Mesenchymal stem cell (in vitro differentiated cells and primary cell): ENCODE measurements around the gene POLR3C.

Experiments
- DNase-seq: peaks from one replicate; pipeline ENCODE4 v3.0.0-alpha.2; 2013
- H2AFZ ChIP-seq: one replicate; pipeline ENCODE4 v1.6.1; 2013; ENCODE audit warnings: low read depth, mild to moderate bottlenecking, control low read depth, inconsistent platforms, low read length, moderate library complexity
- H2AK5ac ChIP-seq: 2 replicates; pipeline ENCODE4 v1.6.1; 2013; ENCODE audit warnings: low read length, moderate library complexity, mild to moderate bottlenecking, inconsistent platforms; ENCODE audit not compliant: severe bottlenecking
- H2BK120ac ChIP-seq: one replicate; pipeline ENCODE4 v1.6.1; 2013; ENCODE audit warnings: low read depth, mild to moderate bottlenecking, inconsistent platforms, low read length, moderate library complexity
- H2BK12ac ChIP-seq, 2 experiments: one replicate each; pipeline ENCODE4 v1.6.1; 2013; ENCODE audit warnings: inconsistent platforms in 2 of 2, low read length in 2 of 2, mild to moderate bottlenecking in 2 of 2, moderate library complexity in 2 of 2, control low read depth in 1 of 2
- H2BK15ac ChIP-seq: one replicate; pipeline ENCODE4 v1.6.1; 2013; ENCODE audit warnings: mild to moderate bottlenecking, low read depth, inconsistent platforms; ENCODE audit not compliant: poor library complexity, severe bottlenecking
- H2BK5ac ChIP-seq: 2 replicates; pipeline ENCODE4 v1.6.1; 2013; ENCODE audit warnings: low read depth, mild to moderate bottlenecking, low read length, control low read depth, inconsistent platforms; ENCODE audit not compliant: poor library complexity, severe bottlenecking
- H3K14ac ChIP-seq, 2 experiments: one replicate each; pipeline ENCODE4 v1.6.1; 2013; ENCODE audit warnings: inconsistent platforms in 2 of 2, low read length in 2 of 2, control low read depth in 1 of 2, mild to moderate bottlenecking in 1 of 2, moderate library complexity in 1 of 2
- H3K18ac ChIP-seq, 2 experiments: one replicate each; pipeline ENCODE4 v1.6.1; 2013; ENCODE audit warnings: inconsistent platforms in 2 of 2, low read length in 2 of 2, control low read depth in 1 of 2, low read depth in 1 of 2, mild to moderate bottlenecking in 1 of 2
- H3K23ac ChIP-seq, 2 experiments: one replicate each; pipeline ENCODE4 v1.6.1; 2013; ENCODE audit warnings: inconsistent platforms in 2 of 2, low read length in 2 of 2, mild to moderate bottlenecking in 2 of 2, moderate library complexity in 2 of 2, control low read depth in 1 of 2
- H3K27ac ChIP-seq: 2 replicates; pipeline ENCODE4 v1.5.1; 2013; ENCODE audit warnings: mild to moderate bottlenecking, moderate library complexity, low read length, control low read depth, inconsistent platforms; ENCODE audit not compliant: poor library complexity, severe bottlenecking
- H3K27me3 ChIP-seq, 2 experiments: 2 replicates each; pipeline versions ENCODE4 v1.6.1 to v1.7.0; 2013; ENCODE audit warnings: low read length in 2 of 2, mild to moderate bottlenecking in 2 of 2, moderate library complexity in 2 of 2, control low read depth in 1 of 2, inconsistent platforms in 1 of 2; ENCODE audit not compliant: control insufficient read depth in 1 of 2, insufficient read depth in 1 of 2
- H3K36me3 ChIP-seq, 2 experiments: 2 replicates each; pipeline versions ENCODE4 v1.6.1 to v1.7.0; 2013; ENCODE audit warnings: low read length in 2 of 2, control low read depth in 1 of 2, inconsistent platforms in 1 of 2, low read depth in 1 of 2, mild to moderate bottlenecking in 1 of 2; ENCODE audit not compliant: insufficient read depth in 2 of 2, control insufficient read depth in 1 of 2
- H3K4ac ChIP-seq, 2 experiments: one replicate each; pipeline ENCODE4 v1.6.1; 2013; ENCODE audit warnings: inconsistent platforms in 2 of 2, low read length in 2 of 2, mild to moderate bottlenecking in 2 of 2, moderate library complexity in 2 of 2, control low read depth in 1 of 2, low read depth in 1 of 2
- H3K4me1 ChIP-seq: 2 replicates; pipeline ENCODE4 v1.6.1; 2013; ENCODE audit warnings: low read depth, low read length, control low read depth; ENCODE audit not compliant: control insufficient read depth, insufficient read depth
- H3K4me2 ChIP-seq: 2 replicates; pipeline ENCODE4 v1.6.1; 2013; ENCODE audit warnings: low read length, mild to moderate bottlenecking, inconsistent platforms; ENCODE audit not compliant: poor library complexity, severe bottlenecking
- H3K4me3 ChIP-seq, 2 experiments: 2 replicates each; pipeline versions ENCODE4 v1.5.1 to v1.7.0; 2013; ENCODE audit warnings: low read length in 2 of 2, mild to moderate bottlenecking in 2 of 2, control low read depth in 1 of 2, low read depth in 1 of 2; ENCODE audit not compliant: insufficient read depth in 1 of 2
- H3K79me1 ChIP-seq: replicated peaks from 2 replicates; pipeline ENCODE4 v1.6.1; 2013; ENCODE audit warnings: mild to moderate bottlenecking, control low read depth, low read length, inconsistent platforms; ENCODE audit not compliant: poor library complexity, severe bottlenecking
- H3K9ac ChIP-seq: 2 replicates; pipeline ENCODE4 v1.7.0; 2013; ENCODE audit warnings: mild to moderate bottlenecking, low read length, moderate library complexity
- H3K9me3 ChIP-seq: 2 replicates; pipeline ENCODE4 v1.7.0; 2013; ENCODE audit warnings: mild to moderate bottlenecking, low read length; ENCODE audit not compliant: control insufficient read depth
- H4K8ac ChIP-seq: one replicate; pipeline ENCODE4 v1.6.1; 2013; ENCODE audit warnings: inconsistent platforms, mild to moderate bottlenecking, low read length, moderate library complexity
- H4K91ac ChIP-seq: one replicate; pipeline ENCODE4 v1.6.1; 2013; ENCODE audit warnings: mild to moderate bottlenecking, low read length, inconsistent platforms
- WGBS: methylation state at CpG from one replicate; pipeline ENCODE4 v1.1.7; 2013; ENCODE audit warnings: mixed read lengths; 5-methylcytosine and 5-hydroxymethylcytosine counted together

Gene POLR3C

GRCh38 chr1:145879775-145880174 lies 55.8 kb downstream of the POLR3C start:
- Histone ChIP-seq H3K79me1 (no peaks in the 10 kb centered on the region), H3K9ac (no peak overlapping the region), H4K91ac (no peak overlapping the region), H2BK12ac (no peak overlapping the region), H3K9me3 (no peaks in the 10 kb centered on the region), H3K27ac (no peak overlapping the region), H2AFZ (no peak overlapping the region), H3K4ac (no peak overlapping the region), H3K23ac (no peak overlapping the region), H3K14ac (peak overlapping the region in 1 of 2 experiments; percentile 20), H3K4me3 (no peak overlapping the region), H3K18ac (no peak overlapping the region), H2BK15ac (no peak overlapping the region), H3K4me2 (no peak overlapping the region), H2BK120ac (no peak overlapping the region), H3K36me3 (no peaks in the 10 kb centered on the region), H3K4me1 (peaks cover 6% of the 10 kb centered on the region), H4K8ac (no peak overlapping the region), H2AK5ac (no peak overlapping the region), H3K27me3 (no peaks in the 10 kb centered on the region), H2BK5ac (no peak overlapping the region)
- 46% methylated on average over 3 of the region's 5 CpGs for WGBS
- DNase-seq: no peak

GRCh38 chr1:145884675-145885074 lies 60.7 kb downstream of the POLR3C start:
- Histone ChIP-seq H3K14ac (no peak overlapping the region), H3K36me3 (peaks cover 0 to 7% of the 10 kb centered on the region in 2 experiments), H3K9me3 (no peaks in the 10 kb centered on the region), H3K23ac (no peak overlapping the region), H3K27me3 (no peaks in the 10 kb centered on the region), H2AFZ (no peak overlapping the region), H3K4me3 (peak overlapping the region in 1 of 2 experiments; percentile 84), H2BK12ac (no peak overlapping the region), H3K9ac (peak overlapping the region; percentile 17), H2AK5ac (no peak overlapping the region), H3K4me1 (peaks cover 21% of the 10 kb centered on the region), H2BK5ac (no peak overlapping the region), H2BK15ac (no peak overlapping the region), H3K18ac (no peak overlapping the region), H3K79me1 (peaks cover under 1% of the 10 kb centered on the region), H3K27ac (no peak overlapping the region), H2BK120ac (no peak overlapping the region), H4K91ac (no peak overlapping the region), H3K4ac (no peak overlapping the region), H3K4me2 (no peak overlapping the region), H4K8ac (peak overlapping the region; percentile 45)
- 76% methylated on average over 1 of the region's 1 CpG for WGBS
- no peak for DNase-seq

- DNase-seq: peak; percentile 74
- H3K9ac ChIP-seq: peak within 1 kb of the TSS; percentile 42
- no peak within 1 kb of the TSS for H2AK5ac ChIP-seq
- no peak within 1 kb of the TSS for H2BK5ac ChIP-seq
- H3K9me3 ChIP-seq: no peaks in the 10 kb centered on the region
- no peak within 1 kb of the TSS for H2AFZ ChIP-seq
- no peaks in the 10 kb centered on the region for H3K27me3 ChIP-seq
- no peak within 1 kb of the TSS for H3K18ac ChIP-seq
- no peak within 1 kb of the TSS for H2BK120ac ChIP-seq
- peaks cover 0 to 11% of the 10 kb centered on the region in 2 experiments for H3K36me3 ChIP-seq
- H3K79me1 ChIP-seq: peaks cover 2% of the 10 kb centered on the region
- H3K4ac ChIP-seq: no peak within 1 kb of the TSS
- H2BK15ac ChIP-seq: no peak within 1 kb of the TSS
- peak within 1 kb of the TSS in 1 of 2 experiments; percentile 18 for H3K23ac ChIP-seq
- H4K8ac ChIP-seq: peak within 1 kb of the TSS; percentile 45
- peak within 1 kb of the TSS; percentile 72 to 84 for H3K4me3 ChIP-seq
- peak within 1 kb of the TSS; percentile 80 for H3K4me2 ChIP-seq
- H3K4me1 ChIP-seq: peaks cover 23% of the 10 kb centered on the region
- no peak within 1 kb of the TSS for H3K27ac ChIP-seq
- H2BK12ac ChIP-seq: no peak within 1 kb of the TSS
- WGBS: under 1% methylated on average over 32 of the region's 36 CpGs
- no peak within 1 kb of the TSS for H3K14ac ChIP-seq
- no peak within 1 kb of the TSS for H4K91ac ChIP-seq
Measured at GRCh38 chr1:145885738-145886287, 61.8 kb downstream of the POLR3C start, which contains the start of gene ANKRD35. ANKRD35 (minus strand) TSS chr1:145885866; CDS start chr1:145885758, 108 bp downstream.

GRCh38 chr1:145886390-145886789 lies 62.4 kb downstream of the POLR3C start:
- H3K4me3 ChIP-seq: peak overlapping the region in 1 of 2 experiments; percentile 84
- H2BK120ac ChIP-seq: no peak overlapping the region
- no peak overlapping the region for H2AK5ac ChIP-seq
- no peak for DNase-seq
- no peak overlapping the region for H2BK15ac ChIP-seq
- peaks cover 0 to 11% of the 10 kb centered on the region in 2 experiments for H3K36me3 ChIP-seq
- H3K9ac ChIP-seq: peak overlapping the region; percentile 42
- H2AFZ ChIP-seq: no peak overlapping the region
- H3K27me3 ChIP-seq: no peaks in the 10 kb centered on the region
- H2BK5ac ChIP-seq: no peak overlapping the region
- no peak overlapping the region for H4K8ac ChIP-seq
- no peak overlapping the region for H3K23ac ChIP-seq
- H3K79me1 ChIP-seq: peaks cover 2% of the 10 kb centered on the region
- no peak overlapping the region for H3K4ac ChIP-seq
- no peak overlapping the region for H4K91ac ChIP-seq
- no peak overlapping the region for H3K14ac ChIP-seq
- H3K27ac ChIP-seq: no peak overlapping the region
- H3K4me1 ChIP-seq: peaks cover 24% of the 10 kb centered on the region
- WGBS: 64% methylated on average over 11 of the region's 11 CpGs
- peak overlapping the region; percentile 80 for H3K4me2 ChIP-seq
- H3K18ac ChIP-seq: no peak overlapping the region
- no peak overlapping the region for H2BK12ac ChIP-seq
- no peaks in the 10 kb centered on the region for H3K9me3 ChIP-seq
